Measurements from ENCODE around the gene GRIP2. TPM values are rescaled to one million over a fixed set of nuclear protein-coding genes. Genes with fewer than 3 reads are reported as not detected.

Gene GRIP2
- total and polyA plus RNA-seq, 10 donors, result 0.15 to 3.7 (median 1.2) TPM

DNA sequence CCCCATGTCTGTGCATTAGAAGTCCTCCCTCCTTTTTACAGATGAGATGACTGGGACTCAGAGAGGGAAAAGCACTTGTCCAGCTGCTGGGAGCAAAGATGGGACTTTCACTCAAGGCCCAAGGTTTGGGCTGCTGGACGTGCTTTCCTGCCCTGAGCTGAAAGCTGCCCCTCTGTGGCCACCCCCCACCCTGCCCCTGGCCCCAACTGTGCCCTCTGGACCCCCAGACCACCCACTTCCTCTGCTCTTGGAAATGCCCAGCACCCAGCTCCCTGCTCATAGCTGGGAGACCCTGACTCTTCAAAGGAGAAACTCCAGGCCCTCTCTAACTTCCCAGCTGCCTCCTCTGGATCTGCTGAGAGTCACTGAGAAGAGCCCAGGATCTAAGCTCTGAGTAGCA is 20.7 kb downstream of the GRIP2 start:
- Histone ChIP-seq H3K36me3 (peaks cover 0 to 6% (median 0%) of the 10 kb centered on the region in 6 donors), H3K27me3 (replicated peaks in 1 of 7) (peaks cover 0 to 7% (median 0%) of the 10 kb centered on the region in 7 donors), H3K4me1 (peaks cover 0 to 4% (median 0%) of the 10 kb centered on the region in 6 donors), H3K27ac (no peak overlapping the region), H3K9me3 (no peaks in the 10 kb centered on the region), H3K4me3 (no peak overlapping the region)
- intact Hi-C loops (cut with DNase I; ENCODE audit: low total_unique reads), result no loop called here
- DNase-seq, result no peak
- 51 to 90% (median 58%) methylated on average over 1 of the region's 1 CpG; no CpG with 5 or more reads in 2 of the 5 donors for WGBS, 5 donors
- no peak for TF ChIP-seq POLR2A (IDR thresholded peaks at IDR 0.05)
- TF ChIP-seq, protein P1, sequence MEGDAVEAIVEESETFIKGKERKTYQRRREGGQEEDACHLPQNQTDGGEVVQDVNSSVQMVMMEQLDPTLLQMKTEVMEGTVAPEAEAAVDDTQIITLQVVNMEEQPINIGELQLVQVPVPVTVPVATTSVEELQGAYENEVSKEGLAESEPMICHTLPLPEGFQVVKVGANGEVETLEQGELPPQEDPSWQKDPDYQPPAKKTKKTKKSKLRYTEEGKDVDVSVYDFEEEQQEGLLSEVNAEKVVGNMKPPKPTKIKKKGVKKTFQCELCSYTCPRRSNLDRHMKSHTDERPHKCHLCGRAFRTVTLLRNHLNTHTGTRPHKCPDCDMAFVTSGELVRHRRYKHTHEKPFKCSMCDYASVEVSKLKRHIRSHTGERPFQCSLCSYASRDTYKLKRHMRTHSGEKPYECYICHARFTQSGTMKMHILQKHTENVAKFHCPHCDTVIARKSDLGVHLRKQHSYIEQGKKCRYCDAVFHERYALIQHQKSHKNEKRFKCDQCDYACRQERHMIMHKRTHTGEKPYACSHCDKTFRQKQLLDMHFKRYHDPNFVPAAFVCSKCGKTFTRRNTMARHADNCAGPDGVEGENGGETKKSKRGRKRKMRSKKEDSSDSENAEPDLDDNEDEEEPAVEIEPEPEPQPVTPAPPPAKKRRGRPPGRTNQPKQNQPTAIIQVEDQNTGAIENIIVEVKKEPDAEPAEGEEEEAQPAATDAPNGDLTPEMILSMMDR (IDR thresholded peaks at IDR 0.05 in 8 of 11, conservative IDR thresholded peaks at IDR 0.05 in 3 of 11), result no peak
- no peak for TF ChIP-seq POLR2AphosphoS5 (IDR thresholded peaks at IDR 0.05)

DNA sequence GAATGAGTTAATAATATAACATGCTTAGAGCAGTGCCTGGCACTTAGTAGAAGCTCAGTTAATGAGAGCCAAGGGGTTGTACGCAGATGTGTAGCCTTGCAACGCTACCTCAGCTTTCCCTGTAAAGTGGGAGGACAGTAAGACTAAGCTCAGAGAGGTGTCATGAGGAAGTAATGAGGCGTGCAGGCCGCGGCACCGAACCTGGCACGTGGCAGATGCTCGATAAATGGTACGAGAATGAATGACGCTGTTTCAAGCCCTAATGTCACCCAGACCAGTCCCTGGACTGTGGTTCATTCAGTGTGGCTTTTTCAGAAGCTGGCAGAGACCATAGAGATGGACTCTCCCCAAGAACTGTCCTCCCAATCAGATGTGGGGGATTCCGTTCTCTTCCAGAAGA is 21.2 kb downstream of the GRIP2 start:
- TF ChIP-seq, protein P1 (IDR thresholded peaks at IDR 0.05 in 8 of 11, conservative IDR thresholded peaks at IDR 0.05 in 3 of 11), result no peak
- TF ChIP-seq POLR2AphosphoS5 (IDR thresholded peaks at IDR 0.05) (no peak), POLR2A (IDR thresholded peaks at IDR 0.05) (no peak)
- 89 to 94% (median 91%) methylated on average over 11 of the region's 11 CpGs for WGBS, 5 donors
- intact Hi-C loops (cut with DNase I; ENCODE audit: low total_unique reads), result no loop called here
- H3K9me3 ChIP-seq, result no peaks in the 10 kb centered on the region
- peaks cover 0 to 6% (median 0%) of the 10 kb centered on the region in 6 donors for H3K36me3 ChIP-seq
- DNase-seq, result no peak
- H3K4me3 ChIP-seq, result no peak overlapping the region
- no peaks in the 10 kb centered on the region for H3K4me1 ChIP-seq
- peaks cover 0 to 7% (median 0%) of the 10 kb centered on the region in 7 donors for H3K27me3 ChIP-seq (replicated peaks in 1 of 7)
- H3K27ac ChIP-seq, result no peak overlapping the region

DNA sequence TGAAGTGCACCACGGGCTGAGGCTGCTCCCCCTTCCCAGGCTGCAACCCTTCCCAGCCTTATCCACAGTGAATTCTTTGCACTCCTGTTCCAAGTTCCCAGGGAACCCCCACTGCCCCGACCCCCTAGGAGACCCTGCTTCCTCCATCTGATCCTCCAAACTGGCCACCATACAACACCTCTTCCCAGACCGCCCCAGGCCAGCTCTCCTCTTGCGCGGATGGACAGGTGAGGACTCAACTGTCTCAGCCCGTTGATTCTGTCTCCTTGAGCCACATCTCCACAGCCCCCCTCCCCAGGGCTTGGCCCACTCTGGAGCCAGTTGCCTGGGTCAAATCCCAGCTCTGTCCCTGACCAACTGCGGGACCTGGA is 21.7 kb downstream of the GRIP2 start:
- TF ChIP-seq, protein P1 (IDR thresholded peaks at IDR 0.05 in 8 of 11, conservative IDR thresholded peaks at IDR 0.05 in 3 of 11), result no peak
- TF ChIP-seq POLR2A (IDR thresholded peaks at IDR 0.05), result no peak
- TF ChIP-seq POLR2AphosphoS5 (IDR thresholded peaks at IDR 0.05), result no peak
- no peak overlapping the region for H3K4me3 ChIP-seq
- no peak overlapping the region for H3K27ac ChIP-seq
- no peak for DNase-seq
- no peaks in the 10 kb centered on the region for H3K4me1 ChIP-seq
- peaks cover 0 to 6% (median 0%) of the 10 kb centered on the region in 6 donors for H3K36me3 ChIP-seq
- no peaks in the 10 kb centered on the region for H3K9me3 ChIP-seq
- intact Hi-C loops (cut with DNase I; ENCODE audit: low total_unique reads), result no loop called here
- H3K27me3 ChIP-seq (replicated peaks in 1 of 7), result peaks cover 0 to 7% (median 0%) of the 10 kb centered on the region in 7 donors
- 74 to 85% (median 81%) methylated on average over 7 of the region's 7 CpGs for WGBS, 5 donors

DNA sequence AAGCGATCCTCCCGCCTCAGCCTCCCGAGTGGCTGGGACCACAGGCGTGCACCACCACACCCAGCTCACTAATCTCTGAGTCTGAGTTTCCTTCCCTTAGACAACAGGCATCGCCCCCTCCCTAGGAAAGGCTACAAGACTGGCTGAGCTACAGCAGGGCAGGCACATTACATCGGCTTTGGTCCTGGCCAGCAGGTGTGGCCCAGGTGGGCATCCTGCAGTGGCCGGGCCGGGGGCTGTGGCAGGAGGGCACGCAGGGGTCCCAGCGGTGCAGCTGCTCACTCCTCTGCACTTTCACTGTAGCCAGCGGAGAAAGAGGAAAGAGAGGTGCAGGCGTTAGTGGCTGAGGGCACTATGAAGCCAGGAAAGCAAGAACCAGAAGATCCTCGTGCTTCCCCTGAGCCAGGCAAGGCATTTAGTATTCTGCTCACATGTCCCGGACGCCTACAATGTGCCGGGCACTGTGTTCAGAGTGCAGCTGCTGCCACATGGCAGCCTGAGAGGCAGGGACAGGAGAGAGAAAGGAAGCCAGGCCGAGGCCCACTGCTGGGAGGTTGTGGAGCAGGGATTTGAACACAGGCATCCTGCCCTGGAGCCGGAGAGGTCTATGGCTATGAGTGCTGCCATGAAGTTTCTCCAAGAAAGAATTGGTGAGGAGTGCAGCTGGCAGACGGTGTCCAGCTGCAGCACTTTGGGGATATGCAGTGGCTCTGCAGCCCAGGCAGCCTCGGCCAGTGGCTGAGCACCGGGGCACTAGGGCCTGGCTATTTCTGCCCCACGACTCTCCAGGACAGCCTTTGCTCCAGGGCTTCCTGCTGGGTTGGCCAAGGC is 22.3 kb downstream of the GRIP2 start:
- Histone ChIP-seq H3K27me3 (replicated peaks in 1 of 7) (peaks cover 0 to 7% (median 0%) of the 10 kb centered on the region in 7 donors), H3K9me3 (no peaks in the 10 kb centered on the region), H3K4me1 (no peaks in the 10 kb centered on the region), H3K36me3 (peaks cover 0 to 6% (median 0%) of the 10 kb centered on the region in 6 donors), H3K4me3 (no peak overlapping the region), H3K27ac (no peak overlapping the region)
- peak; percentile 62 for DNase-seq
- 81 to 86% (median 83%) methylated on average over 20 to 22 of the region's 22 CpGs for WGBS, 5 donors
- TF ChIP-seq, protein P1 (IDR thresholded peaks at IDR 0.05 in 8 of 11, conservative IDR thresholded peaks at IDR 0.05 in 3 of 11), result no peak
- TF ChIP-seq POLR2AphosphoS5 (IDR thresholded peaks at IDR 0.05) (no peak), POLR2A (IDR thresholded peaks at IDR 0.05) (no peak)
- intact Hi-C loops (cut with DNase I; ENCODE audit: low total_unique reads), result no loop called here

Measured in spleen (tissue), 11 donors.